ENCODE data around the gene HMCN2. TPM values are rescaled to one million over a fixed set of nuclear protein-coding genes. Genes with fewer than 3 reads are reported as not detected.

Gene HMCN2
- total and polyA plus RNA-seq, 8 donors = 1.1 to 21.1 (median 5.0) TPM

- H3K27ac ChIP-seq = no peak overlapping the region
- H3K36me3 ChIP-seq = peaks cover 7 to 78% (median 62%) of the 10 kb centered on the region in 4 donors
- no peak for TF ChIP-seq POLR2A (IDR thresholded peaks at IDR 0.05)
- TF ChIP-seq EP300 (IDR thresholded peaks at IDR 0.05) = no peak
- no peak for TF ChIP-seq POLR2AphosphoS5 (IDR thresholded peaks at IDR 0.05)
- TF ChIP-seq CTCF (IDR thresholded peaks at IDR 0.05) = no peak
- no peak overlapping the region for H3K4me3 ChIP-seq
- H3K27me3 ChIP-seq = peaks cover 0 to 15% (median 0%) of the 10 kb centered on the region in 3 donors
- intact Hi-C loops (cut with DNase I; ENCODE audit: low total_unique reads) = no loop called here
- no peaks in the 10 kb centered on the region for H3K9me3 ChIP-seq
- no peaks in the 10 kb centered on the region for H3K4me1 ChIP-seq
- 65 to 74% (median 70%) methylated on average over 13 to 15 of the region's 15 CpGs for WGBS, 5 donors
- DNase-seq = no peak
Observed at GRCh38 chr9:130474106-130474505, 208.5 kb downstream of the HMCN2 start.

- WGBS, 5 donors = 84 to 89% (median 88%) methylated on average over 21 of the region's 21 CpGs
- H3K36me3 ChIP-seq = peaks cover 0 to 80% (median 62%) of the 10 kb centered on the region in 4 donors
- peaks cover 0 to 8% (median 0%) of the 10 kb centered on the region in 3 donors for H3K27me3 ChIP-seq
- TF ChIP-seq POLR2AphosphoS5 (IDR thresholded peaks at IDR 0.05) (no peak), EP300 (IDR thresholded peaks at IDR 0.05) (no peak), CTCF (IDR thresholded peaks at IDR 0.05) (no peak), POLR2A (IDR thresholded peaks at IDR 0.05) (no peak)
- no peaks in the 10 kb centered on the region for H3K4me1 ChIP-seq
- H3K9me3 ChIP-seq = no peaks in the 10 kb centered on the region
- H3K27ac ChIP-seq = no peak overlapping the region
- H3K4me3 ChIP-seq = no peak overlapping the region
- intact Hi-C loops (cut with DNase I; ENCODE audit: low total_unique reads) = no loop called here
- no peak for DNase-seq
Observed at GRCh38 chr9:130476151-130476730, 210.7 kb downstream of the HMCN2 start.

- TF ChIP-seq CTCF (IDR thresholded peaks at IDR 0.05) = no peak
- no peak for TF ChIP-seq POLR2A (IDR thresholded peaks at IDR 0.05)
- TF ChIP-seq POLR2AphosphoS5 (IDR thresholded peaks at IDR 0.05) = no peak
- no peak for TF ChIP-seq EP300 (IDR thresholded peaks at IDR 0.05)
- H3K27ac ChIP-seq = no peak overlapping the region
- no peak overlapping the region for H3K4me3 ChIP-seq
- WGBS, 5 donors = 78 to 92% (median 91%) methylated on average over 11 to 12 of the region's 12 CpGs
- no peaks in the 10 kb centered on the region for H3K9me3 ChIP-seq
- no peaks in the 10 kb centered on the region for H3K4me1 ChIP-seq
- intact Hi-C loops (cut with DNase I; ENCODE audit: low total_unique reads) = no loop called here
- no peak for DNase-seq
- peaks cover 0 to 8% (median 0%) of the 10 kb centered on the region in 3 donors for H3K27me3 ChIP-seq
- H3K36me3 ChIP-seq = peaks cover 0 to 83% (median 61%) of the 10 kb centered on the region in 4 donors
Observed at GRCh38 chr9:130477564-130477963, 212.0 kb downstream of the HMCN2 start.

GRCh38 chr9:130478152-130478551 is 212.6 kb downstream of the HMCN2 start:
- peaks cover 0 to 85% (median 59%) of the 10 kb centered on the region in 4 donors for H3K36me3 ChIP-seq
- no peak for DNase-seq
- no peak overlapping the region for H3K27ac ChIP-seq
- H3K9me3 ChIP-seq = no peaks in the 10 kb centered on the region
- TF ChIP-seq EP300 (IDR thresholded peaks at IDR 0.05) (no peak), POLR2AphosphoS5 (IDR thresholded peaks at IDR 0.05) (no peak), CTCF (IDR thresholded peaks at IDR 0.05) (no peak), POLR2A (IDR thresholded peaks at IDR 0.05) (no peak)
- no peak overlapping the region for H3K4me3 ChIP-seq
- H3K27me3 ChIP-seq = peaks cover 0 to 5% (median 0%) of the 10 kb centered on the region in 3 donors
- 88 to 97% (median 91%) methylated on average over 9 of the region's 9 CpGs for WGBS, 5 donors
- intact Hi-C loops (cut with DNase I; ENCODE audit: low total_unique reads) = no loop called here
- no peaks in the 10 kb centered on the region for H3K4me1 ChIP-seq

Measured in stomach (tissue), 9 donors.